GM18951 (cell line): ENCODE measurements around the gene RNF224.
"Not testable (repeated sequence)": the region's sequence is repeated elsewhere in the genome, so short reads cannot be mapped to it uniquely, and the experiment has no call there.

ENCODE experiments used
- POLR2A ChIP-seq: IDR thresholded peaks from 4 replicates; pipeline ENCODE4 v1.6.1; 2011; ENCODE audit warnings: mild to moderate bottlenecking; ENCODE audit not compliant: insufficient read length, insufficient read depth; ENCODE audit errors: extremely low read depth
- in situ Hi-C: fragments of 300-500 bp; cut with MboI; formaldehyde crosslinking; loops from one replicate; pipeline ENCODE4 v1.12.0; 2022; ENCODE audit warnings: low sequenced_read_pairs, mixed read lengths, inconsistent platforms; ENCODE audit not compliant: unreplicated experiment

RNF224 gene

DNA sequence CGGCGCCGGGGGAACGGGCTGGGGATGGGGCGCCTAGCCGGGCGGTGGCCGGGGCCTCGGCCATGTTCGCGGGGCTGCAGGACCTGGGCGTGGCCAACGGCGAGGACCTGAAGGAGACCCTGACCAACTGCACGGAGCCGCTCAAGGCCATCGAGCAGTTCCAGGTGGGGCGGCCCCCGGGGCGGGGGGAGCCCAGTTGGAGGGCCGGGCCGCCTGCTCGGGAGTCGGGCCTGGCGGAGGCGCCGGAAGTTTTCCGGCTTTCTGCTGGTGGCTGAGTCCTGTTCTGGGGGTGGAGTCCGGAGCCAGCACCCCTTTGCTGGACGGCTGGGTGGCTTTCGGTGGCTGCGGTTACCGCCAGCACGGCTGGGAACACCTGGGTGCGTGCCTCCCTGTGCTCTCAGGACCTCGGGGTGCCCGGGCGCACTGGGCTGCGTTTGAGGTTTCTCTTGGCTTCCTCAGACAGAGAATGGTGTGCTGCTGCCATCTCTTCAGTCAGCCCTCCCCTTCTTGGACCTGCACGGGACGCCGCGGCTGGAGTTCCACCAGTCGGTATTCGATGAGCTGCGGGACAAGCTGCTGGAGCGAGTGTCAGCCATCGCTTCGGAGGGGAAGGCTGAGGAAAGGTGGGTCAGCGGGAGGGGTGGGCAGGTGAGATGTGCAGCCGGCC, 28.3 kb downstream of the RNF224 start:
- in situ Hi-C loops: no loop called here

DNA sequence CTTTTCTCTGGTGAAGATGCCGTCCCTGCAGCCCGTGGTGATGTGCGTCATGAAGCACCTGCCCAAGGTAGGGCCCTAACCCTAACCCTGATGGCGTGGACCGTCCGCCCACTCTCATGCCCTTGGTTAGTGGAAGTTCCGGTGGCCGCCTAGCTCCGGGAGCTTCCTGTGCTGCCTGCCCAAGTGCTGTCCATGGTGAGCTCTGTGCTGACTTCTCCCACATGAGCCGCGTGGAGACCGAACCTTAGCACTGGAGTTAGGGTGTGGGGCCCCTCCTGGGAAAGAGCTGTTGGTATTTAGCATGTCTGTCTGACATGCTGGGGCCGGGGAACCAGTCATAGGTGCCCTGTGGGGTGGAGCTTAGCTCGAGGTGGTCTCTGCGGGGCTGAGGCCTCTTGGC, 29.1 kb downstream of the RNF224 start:
- in situ Hi-C loops: no loop called here

More for the DNA sequence above, 28.3 kb downstream of the RNF224 start:
- TF ChIP-seq POLR2A: no peak

DNA sequence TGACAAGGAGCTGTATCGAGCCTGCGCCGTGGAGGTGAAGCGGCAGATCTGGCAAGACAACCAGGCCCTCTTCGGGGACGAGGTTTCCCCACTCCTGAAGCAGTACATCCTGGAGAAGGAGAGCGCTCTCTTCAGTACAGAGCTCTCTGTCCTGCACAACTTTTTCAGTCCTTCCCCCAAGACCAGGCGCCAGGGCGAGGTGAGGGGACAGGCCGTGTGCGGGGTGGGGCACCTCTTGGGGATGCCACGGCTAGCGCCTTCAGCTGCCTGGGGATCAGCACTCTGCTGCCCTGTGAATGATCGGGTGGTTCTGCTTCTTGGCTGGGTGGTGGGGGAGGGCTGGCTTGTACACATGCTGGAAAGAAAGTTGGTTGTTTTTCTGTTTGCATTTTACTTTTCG, 29.6 kb downstream of the RNF224 start:
- TF ChIP-seq POLR2A: no peak
- in situ Hi-C loops: no loop called here

More for the DNA sequence above, 29.1 kb downstream of the RNF224 start:
- no peak for TF ChIP-seq POLR2A

DNA sequence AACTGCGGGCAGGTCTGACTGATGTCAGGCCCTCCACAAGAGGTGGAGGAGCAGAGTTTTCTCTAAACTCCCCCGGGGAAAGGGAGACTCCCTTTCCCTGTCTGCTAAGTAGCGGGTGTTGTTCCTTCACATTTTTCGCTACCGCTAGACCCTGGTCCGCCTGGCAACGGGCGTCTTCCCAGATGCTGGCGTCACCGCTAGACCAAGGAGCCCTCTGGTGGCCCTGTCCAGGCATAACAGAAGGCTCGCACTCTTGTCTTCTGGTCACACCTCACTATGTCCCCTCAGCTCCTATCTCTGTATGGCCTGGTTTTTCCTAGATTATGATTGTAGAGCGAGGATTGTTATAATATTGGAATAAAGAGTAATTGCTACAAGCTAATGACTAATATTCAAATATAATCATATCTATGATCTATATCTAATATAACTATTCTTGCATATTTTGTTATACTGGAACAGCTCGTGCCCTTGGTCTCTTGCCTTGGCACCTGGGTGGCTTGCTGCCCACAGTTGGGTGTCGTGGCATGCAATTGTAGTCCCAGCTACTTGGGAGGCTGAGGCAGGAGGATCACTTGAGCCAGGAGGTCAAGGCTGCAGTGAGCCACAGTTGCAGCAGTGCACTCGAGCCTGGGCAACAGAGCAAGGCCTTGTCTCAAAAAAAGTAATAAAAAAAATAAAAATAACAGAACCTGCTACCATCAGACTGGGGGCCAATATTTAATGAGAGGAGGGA, 35.0 kb downstream of the RNF224 start:
- in situ Hi-C loops: not testable (repeated sequence)

DNA sequence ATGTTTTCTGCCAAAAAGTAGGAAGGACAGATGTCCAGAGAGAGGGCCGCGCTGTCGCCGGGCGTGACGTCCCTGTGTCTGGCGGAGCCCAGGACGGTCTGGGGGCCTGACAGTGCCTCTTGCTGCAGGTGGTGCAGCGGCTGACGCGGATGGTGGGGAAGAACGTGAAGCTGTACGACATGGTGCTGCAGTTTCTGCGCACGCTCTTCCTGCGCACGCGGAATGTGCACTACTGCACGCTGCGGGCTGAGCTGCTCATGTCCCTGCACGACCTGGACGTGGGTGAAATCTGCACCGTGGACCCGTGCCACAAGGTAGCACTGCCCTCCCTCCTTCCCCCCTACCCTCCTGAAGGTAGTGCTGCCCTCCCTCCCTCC, 35.6 kb downstream of the RNF224 start:
- no peak for TF ChIP-seq POLR2A
- in situ Hi-C loops: no loop called here

DNA sequence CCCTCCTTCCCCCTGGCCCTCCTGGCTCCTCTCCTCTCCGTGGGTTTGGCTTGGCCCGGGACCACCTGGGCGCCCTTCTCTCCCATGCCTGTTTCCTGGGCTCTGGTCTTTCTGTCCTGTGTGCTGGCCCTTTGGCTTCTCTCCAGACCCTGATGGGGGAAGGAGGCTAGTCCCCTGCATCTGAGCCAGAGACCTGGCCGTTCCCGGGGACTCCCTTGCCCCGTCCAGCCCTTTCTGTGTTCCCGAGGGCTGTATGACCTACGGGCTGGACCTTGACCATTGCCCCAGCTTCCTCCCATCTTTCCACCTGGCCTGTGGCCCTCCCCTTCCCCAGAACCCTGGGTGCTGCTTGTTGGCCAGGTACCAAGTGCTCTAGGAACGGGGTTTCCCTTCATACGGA, 36.2 kb downstream of the RNF224 start:
- no peak for TF ChIP-seq POLR2A
- in situ Hi-C loops: no loop called here

DNA sequence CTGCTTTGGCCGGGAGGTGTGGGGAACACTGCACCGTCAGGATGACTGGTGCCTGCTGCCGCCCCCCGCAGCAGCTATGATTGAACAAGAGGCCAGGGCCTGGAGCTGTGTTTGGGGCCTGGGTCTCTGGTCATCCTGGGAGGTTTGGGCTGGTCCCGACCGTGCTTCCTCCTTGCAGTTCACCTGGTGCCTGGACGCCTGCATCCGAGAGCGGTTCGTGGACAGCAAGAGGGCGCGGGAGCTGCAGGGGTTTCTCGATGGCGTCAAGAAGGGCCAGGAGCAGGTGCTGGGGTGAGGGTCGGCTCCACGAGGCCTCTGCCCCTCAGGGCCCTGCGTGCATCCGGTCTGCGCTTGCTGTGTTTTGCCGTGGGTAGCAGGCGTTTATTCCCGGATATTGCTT, 36.8 kb downstream of the RNF224 start:
- no peak for TF ChIP-seq POLR2A
- in situ Hi-C loops: no loop called here

DNA sequence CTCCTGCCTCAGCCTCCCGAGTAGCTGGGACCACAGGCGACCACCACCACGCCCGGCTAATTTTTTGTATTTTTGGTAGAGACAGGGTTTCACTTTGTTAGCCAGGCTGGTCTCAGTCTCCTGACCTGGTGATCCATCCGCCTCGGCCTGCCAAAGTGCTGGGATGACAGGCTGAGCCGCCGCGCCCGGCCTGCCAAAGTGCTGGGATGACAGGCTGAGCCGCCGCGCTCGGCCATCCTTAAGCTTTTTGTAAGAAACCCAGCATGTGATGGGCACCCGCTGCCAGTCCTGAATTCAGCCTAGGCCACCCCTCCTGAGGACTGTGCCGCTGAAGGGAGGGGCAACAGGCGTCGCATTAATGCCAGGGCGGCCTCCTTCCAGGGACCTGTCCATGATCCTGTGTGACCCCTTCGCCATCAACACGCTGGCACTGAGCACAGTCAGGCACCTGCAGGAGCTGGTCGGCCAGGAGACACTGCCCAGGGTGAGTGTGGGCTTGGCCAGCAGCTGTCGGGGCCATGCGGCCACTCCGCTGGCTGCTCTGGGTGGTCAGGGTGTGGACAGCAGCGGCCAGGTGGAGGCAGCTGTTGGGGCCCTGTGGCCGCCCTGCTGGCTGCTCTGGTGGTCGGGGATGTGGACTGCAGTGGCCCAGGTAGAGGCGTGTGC, 38.3 kb downstream of the RNF224 start:
- in situ Hi-C loops: no loop called here
- TF ChIP-seq POLR2A: no peak

DNA sequence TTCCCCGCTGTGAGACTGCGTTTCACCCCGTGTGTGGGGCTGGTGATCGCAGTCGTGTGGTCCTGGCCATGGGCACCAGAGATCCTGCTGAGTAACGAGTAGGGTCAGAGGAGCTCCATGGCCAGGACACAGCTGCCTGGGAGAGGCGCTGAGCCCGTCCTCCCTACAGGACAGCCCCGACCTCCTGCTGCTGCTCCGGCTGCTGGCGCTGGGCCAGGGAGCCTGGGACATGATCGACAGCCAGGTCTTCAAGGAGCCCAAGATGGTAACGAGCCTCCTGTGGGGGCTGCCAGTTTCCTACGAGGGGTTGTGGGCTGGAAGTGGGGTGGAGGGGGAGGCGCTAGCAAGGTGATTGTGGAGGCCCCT, 38.8 kb downstream of the RNF224 start:
- no peak for TF ChIP-seq POLR2A
- in situ Hi-C loops: no loop called here

DNA sequence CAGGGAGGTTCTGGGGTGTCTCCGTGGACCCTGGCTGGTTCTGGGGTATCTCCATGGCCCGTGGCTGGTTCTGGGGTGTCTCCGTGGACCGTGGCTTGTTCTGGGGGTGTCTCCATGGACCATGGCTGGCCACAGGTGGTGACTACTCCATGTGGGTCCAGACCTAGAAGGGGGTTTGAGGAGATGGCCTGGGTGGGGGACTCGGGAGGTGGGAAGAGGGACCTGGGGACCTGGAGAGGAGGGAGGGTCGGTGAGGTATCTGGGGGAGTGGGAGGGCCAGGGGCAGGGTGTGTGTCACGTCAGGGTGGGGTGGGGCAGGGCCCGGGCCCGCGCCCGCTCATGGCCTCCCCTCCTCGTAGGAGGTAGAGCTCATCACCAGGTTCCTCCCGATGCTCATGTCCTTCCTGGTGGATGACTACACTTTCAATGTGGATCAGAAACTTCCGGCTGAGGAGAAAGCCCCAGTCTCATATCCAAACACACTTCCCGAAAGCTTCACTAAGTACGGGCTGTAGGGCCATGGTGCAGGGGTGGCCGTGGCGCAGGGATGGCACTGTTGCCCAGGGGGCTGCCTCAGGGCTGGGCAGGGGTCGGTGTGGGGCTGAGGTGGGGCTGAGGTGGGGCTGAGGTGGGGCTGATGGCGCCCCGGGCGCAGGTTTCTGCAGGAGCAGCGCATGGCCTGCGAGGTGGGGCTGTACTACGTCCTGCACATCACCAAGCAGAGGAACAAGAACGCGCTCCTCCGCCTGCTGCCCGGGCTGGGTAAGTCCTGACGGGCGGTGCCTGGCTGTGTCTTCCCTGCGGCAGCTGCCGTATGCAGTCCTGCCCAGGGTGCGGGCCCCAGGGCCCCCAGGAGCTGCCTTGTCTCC, 39.5 kb downstream of the RNF224 start:
- in situ Hi-C loops: no loop called here
- no peak for TF ChIP-seq POLR2A

DNA sequence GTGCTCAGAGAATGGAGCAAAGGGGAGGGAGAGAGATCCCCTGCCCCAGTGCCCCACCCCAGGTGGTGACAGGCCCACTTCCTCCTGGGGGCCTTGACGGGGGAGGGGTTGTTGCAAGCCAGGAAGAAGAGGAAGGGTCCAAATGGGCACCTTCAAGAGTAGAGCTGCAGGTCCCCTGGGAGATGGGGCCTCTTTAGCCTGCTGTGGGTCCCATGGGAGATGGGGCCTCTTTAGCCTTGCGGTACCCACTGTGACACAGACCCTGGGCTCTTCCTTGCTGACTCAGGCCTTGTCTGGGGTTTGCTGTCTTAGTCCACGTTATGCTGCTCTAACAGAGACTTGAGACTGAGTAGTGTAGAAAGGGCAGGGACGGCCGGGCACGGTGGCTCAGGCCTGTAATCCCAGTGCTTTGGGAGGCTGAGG, 40.6 kb downstream of the RNF224 start:
- in situ Hi-C loops: no loop called here
- TF ChIP-seq POLR2A: no peak

DNA sequence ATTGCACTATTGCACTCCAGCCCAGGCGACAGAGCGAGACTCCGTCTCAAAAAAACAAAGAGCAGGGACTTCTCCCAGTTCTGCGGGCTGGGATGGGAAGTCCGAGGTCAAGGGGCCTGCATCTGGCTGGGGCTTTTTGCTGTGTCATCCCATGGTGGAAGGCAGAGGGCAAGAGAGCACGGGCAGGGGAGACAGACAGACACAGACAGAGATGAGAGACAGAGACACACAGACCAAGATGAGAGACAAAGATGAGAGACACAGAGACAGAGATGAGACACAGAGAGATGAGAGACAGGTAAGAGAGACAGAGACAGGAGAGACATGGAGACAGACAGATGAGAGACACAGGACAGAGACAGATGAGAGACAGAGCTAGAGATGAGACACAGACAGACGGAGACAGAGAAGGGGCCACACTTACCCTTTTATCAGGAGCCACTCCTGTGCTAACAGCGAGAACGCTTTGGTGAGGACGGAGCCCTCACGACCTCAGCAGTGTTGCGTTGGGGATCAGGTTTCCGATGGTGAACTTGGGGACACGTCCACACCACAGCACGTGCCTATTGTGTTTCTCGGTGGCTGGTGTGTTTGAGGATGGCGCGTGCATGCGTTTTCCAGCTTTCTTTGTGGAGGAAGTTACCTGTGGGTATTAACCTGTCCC, 41.4 kb downstream of the RNF224 start:
- TF ChIP-seq POLR2A: no peak
- in situ Hi-C loops: no loop called here
